Esophagus muscularis mucosa (tissue), 3 donors: Measurements from ENCODE around the gene EMC10.

Source experiments
- CTCF ChIP-seq, 3 experiments: fragments of 200-600 bp in 2 of 3; fragments of 450-650 bp in 1 of 3; sonication (generic) in 2 of 3; IDR thresholded peaks; one replicate each; pipeline ENCODE4 v1.5.1; 2017 to 2019; ENCODE audit warnings: antibody characterized with exemption in 3 of 3, mild to moderate bottlenecking in 2 of 3, moderate library complexity in 1 of 3
- POLR2AphosphoS5 ChIP-seq, 2 donors: sonication (generic); formaldehyde crosslinking; IDR thresholded peaks; one replicate each; pipeline ENCODE4 v1.6.1; 2017; ENCODE audit warnings: antibody characterized with exemption in 2 of 2

- TF ChIP-seq CTCF (IDR thresholded peaks at IDR 0.05) = no peak
- TF ChIP-seq POLR2AphosphoS5 (IDR thresholded peaks at IDR 0.05) = no peak
These were observed 43.9 kb upstream of the EMC10 start, which contains the start of gene MYBPC2 for GRCh38 chr19:50432221-50433028.
